Stimulated activated CD8-positive, alpha-beta memory T cell treated with anti-CD3 and anti-CD28 coated beads, Interleukin-7, amount 100 ng/mL, for 4 hours (primary cell): ENCODE results near the gene TSPAN9.
A peak's percentile ranks its signal among the peaks of the same experiment; 100 is the strongest.

Source experiments
- DNase-seq, 2 donors: peaks; one replicate each; pipeline ENCODE4 v3.0.0-alpha.2; 2020; ENCODE audit warnings: low read depth in 2 of 2

The TSPAN9 gene

DNA sequence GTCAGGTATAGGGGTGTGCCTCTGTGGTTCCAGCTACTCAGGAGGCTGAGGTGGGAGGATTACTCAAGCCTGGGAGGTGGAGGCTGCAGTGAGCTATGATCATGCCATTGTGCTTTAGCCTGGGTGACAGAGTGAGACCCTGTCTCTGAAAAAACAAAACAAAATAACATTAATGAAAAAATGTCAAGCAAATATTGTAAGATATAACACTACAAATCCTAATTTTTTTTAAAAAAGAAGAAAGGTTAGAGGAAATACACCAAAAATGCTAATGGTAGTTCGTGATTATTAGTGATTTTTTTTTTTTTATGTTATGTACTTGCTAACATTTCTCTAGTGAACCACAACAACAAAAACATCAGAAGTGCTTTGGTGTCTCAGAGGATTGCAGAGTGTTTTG lies 47.7 kb downstream of the TSPAN9 start:
- DNase-seq, result no peak

DNA sequence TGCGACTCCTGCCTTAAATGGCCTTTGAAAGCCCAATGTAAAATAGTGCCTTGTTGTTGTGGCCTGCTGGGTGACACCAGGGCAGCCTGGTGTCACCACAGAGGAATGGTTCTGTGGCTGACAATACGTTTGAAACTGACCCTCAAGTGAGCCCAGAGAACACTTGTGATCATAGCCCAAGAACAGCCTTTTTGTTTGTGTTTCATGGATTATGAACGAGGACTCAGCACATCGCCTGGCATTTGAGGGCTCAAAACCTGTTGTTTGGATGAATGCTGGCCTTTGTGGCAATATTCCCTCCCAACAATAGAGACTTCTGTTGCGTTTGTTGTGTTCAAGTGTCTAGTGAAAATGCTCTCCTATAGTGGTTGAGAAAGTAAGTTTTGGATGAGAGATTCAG lies 48.5 kb downstream of the TSPAN9 start:
- DNase-seq, result no peak

DNA sequence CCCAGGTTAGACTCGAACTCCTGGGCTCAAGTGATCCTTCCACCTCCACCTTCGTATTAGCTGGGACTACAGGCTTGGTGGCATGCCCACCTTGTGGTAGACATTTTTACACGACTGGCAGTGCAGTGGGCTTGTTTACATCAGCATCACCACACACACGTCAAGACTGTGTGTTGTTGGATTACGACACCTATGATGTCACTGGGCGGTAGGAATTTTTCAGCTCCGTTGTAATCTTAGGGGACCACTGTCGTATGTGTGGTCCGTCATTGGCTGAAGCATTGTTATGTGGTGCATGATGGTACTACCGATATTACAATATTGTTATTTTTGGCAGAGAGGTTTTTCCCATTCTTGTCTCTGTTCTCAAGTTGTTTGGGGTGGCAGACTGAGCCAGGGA lies 50.7 kb downstream of the TSPAN9 start:
- no peak for DNase-seq

DNA sequence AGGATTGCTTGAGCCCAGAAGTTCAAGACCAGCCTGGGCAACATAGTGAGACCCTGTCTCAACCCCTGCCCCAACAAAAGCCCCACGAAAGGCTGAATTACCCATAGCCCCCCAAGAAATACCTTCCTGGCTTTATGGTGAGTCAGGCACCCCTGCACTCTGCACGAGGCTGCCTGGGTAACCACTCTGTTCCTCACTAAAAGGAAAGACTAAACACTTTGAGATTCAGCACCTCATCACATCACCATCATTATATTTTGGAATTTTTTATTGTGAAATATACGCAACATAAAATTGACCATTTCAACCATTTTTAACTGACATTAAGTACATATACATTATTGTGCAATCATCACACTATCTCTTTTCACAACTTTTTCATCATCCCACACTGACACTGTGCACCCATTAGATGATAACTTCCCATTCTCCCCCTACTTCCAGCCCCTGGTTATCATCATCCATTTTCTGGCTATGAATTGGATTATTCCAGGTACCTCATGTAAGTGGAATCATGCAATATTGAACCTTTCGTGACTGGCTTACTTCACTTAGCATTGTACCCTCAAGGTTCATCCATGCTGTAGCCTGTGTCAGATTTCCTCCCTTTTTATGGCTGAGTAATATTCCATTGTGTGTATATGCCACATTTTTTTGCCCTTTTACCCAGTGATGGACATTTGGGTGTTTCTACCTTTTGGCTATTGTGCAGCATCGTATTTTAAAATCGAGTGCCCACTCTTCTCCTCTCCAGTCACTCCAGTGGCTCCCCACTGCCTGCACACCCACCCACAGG lies 51.5 kb downstream of the TSPAN9 start:
- no peak for DNase-seq

DNA sequence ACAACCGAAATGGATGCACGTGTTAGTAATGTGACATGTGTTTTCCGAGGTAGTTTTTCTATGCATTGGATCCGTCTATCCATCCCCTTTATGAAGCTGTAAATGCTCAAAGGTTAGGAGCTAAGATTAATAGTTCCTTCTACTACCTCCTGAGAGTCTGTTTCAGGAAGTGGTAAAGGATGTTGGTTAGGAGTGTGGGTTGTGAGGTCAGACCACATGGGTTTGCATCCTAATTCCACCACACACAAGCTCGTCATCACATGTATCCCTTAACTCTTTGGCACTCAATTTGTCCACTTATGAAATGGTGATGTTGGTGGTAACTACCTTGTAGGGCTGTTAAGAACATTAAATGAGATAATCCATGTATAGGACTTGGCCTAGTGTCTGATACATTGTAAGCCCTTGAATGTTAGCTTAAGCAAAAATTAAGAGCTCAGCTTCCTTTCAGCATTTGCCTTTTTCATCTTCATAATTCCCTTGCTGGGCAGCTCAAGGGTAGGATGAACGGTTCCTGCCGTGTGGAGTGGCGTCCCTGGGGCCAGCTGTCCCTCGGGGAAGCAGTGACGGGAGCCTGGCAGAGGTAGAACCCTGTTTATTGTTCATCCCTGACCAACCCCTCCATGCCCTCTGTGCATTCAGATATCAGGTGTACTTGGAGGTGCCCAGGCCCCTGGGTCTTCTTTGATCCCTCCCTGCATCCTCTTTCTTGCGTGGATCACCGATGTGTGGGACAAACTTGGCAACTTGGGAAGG lies 52.3 kb downstream of the TSPAN9 start:
- DNase-seq, result no peak

DNA sequence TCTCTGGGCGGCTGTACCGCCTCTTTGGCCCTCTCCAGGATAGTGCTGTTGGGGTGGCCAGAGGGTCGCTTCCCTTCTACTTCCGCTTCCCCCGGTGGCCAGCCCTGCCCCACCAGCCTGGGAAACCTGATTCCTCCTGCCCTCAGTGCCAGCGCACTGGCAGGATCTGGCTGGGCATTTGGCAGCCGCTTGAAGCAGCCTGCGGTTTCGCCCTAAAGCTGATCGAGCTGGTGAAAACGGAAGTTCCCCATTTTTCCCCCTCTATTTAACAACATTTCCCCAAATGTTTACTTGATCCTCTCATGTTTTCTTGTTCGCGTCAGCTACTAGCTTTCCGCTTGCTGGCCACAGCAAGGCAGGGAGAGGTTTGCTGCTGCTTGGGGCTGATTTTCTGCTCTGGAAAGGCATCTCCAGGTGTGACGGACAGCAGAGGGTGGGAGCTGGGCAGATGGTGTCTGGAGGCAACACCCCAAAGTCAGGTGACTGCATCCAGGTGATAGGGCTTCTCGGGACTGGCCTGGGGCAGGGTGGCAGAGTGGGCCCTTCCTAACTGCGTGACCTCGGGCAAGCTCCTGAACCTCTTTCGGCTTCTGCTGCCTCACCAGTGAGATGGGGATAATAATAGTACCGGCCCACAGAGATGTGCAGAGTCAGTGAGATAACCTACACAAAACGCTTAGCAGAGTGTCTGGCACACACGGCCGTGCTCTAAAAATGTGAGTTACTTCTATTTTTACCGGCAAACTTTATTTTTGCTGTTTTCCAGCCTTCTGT lies 53.1 kb downstream of the TSPAN9 start:
- no peak for DNase-seq

DNA sequence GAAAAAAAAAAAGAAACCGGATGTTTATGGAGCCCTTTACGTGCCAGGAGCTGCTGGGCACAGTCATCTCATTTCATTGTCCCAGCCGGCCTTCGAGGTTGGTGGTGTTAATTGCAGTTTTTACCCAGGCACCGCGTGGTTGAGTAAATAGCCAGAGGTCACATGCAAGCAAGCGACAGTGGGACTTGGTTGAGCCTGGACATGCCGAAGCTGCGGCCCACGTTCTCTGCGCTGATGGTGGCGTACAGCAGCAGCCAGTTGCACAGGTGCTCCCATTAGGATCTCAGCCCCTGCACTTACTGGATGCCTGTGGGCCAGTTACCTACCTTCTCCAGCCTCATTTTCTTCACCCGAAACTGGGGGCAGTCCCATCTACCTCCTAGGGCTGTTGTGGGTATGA lies 54.0 kb downstream of the TSPAN9 start:
- DNase-seq, result no peak

DNA sequence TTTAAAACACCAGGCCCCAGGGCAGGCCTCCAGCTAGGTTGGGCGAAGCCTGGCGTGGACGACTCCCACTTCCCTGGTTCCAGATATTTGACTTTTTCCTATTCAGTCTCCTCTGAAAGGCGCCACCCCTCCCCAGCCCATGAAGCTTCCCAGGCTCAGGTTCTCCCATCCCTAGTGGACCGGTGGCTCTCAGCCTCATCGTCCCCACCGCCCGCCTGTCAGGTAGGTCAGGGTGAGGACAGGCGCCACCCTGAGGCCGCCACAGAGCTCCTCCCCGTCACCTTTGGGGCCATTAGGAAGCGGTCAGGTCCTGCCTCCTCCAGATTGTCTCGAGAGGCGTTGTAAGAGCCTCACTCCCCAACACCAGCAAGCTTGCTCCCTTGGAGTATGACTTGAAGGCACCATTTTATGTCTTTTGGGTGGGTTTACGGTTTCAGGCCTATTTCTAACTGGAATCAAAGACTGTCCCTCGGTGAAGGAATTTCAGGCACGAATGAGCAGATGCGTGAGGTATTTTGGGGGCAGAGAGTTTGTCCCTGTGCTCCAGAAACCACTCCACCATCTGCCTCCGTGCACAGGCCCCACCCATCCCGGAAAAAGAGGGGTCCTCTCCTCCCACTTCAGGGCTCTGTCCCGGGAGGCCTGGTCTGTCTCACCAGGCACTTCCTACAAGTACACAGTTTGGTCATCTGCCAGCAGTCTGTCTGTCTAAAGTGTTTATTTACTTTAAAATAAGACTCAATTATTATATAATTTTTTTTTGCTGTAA lies 55.6 kb downstream of the TSPAN9 start:
- no peak for DNase-seq

DNA sequence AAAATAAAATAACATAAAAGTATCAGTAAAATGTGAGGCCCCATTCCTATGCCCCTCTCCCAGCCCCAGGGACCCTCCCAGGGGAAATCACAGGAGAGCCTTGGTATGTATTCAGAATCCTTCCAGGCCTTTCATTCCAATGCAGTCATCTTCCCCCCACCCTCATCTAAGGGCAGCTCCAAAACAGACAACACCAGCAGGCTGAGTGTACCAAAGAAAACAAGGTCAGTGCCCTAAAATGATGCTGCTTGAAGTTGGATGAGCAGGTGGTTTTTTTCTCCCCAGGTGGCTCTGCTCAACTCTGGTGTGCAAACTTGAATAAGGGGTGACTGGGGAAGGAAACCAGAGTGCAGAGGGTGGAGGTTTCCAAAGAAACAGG lies 56.2 kb downstream of the TSPAN9 start:
- no peak for DNase-seq

DNA sequence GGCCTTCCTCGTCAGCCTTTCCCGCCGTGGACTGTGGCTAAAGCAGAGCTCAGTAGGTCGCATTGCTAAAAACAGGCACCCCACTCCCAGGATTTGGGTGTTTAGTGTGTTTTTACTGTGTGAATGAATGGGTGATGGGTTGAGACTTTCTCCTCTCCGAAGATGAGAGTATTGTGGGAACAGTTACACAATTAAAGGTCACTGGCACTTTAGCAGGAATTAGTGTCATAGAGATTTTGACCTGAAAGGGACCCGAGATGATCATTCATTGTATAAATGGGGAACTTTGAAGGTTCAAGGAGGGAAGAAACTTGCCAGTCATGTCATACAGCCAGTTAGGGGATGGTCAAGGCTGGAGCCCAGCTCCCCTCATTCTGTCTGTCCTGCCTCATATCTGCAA lies 56.9 kb downstream of the TSPAN9 start:
- no peak for DNase-seq

DNA sequence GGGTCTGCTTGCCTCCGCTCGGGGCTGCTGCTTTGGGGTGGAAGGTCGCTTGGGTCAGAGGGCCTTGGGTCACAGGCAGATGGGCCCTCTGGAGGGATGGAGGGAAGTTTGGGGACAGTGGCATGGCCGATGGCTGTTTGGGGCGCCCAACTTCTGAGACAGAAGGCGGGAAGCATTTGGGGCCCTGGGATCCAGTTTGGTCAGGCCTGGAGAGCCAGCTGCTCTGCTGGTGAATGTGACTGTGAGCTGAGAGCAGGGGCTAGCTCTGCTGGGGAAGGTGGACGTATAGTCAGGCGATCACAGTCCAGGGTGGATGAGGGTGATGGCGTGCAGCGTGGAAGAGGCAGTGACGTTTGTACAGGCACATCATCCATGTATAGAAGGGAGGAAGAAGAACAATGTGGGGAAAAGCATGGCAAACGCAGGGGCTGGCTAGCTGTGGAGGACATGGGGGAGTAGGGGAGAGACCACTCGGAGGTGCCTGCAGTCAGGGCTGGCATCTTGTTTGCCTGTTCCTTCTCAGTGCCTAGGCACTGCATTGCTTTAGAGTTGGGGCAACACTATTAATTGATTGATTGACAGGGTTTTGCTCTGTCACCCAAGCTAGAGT lies 57.5 kb downstream of the TSPAN9 start:
- DNase-seq, result no peak

DNA sequence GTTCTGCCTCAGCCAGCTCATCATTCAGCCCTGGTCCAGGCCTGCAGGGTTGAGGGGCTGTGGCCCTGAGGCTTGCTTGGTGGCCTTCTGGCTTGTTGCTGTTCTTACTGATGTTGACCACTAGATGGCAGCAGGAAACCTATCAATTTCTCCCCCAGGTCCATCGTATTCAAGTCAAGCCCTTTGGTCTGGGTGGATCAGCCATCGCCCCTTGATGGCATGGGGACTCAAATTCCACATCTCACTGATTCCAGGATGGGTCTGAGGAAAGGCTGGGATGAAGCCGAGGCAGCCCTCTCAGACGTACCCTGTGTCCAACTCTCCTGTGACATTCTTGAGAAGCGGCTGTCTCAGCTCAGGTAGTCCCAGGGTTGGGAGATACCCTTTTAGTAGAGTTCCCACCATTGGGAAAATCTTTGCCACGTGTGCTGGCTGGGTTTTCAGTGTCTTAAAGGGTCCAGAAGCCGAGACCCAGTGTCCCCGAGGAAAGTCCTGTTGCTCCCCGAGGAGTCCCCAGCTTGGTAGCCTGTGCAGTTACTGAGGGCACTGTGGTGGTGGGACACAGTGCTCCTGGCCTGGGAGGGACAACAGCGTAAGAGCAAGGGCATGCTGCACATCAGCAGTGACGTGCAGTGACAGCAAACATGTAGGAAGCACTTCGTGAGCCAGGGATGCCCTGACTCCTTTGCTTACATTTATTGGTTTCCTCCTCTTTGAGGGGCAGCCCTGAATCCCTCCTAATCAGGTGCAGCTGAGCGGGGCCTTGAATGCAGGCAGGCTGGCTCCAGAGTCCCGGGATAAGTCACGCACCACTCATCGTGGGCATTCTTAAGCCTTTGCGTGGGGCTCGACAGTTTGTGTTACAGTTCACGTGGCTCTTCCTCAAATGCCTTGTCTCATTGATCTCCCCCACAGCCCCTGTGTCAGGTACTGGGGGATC lies 58.6 kb downstream of the TSPAN9 start:
- DNase-seq, result peak in 1 of 2 donors; percentile 8

DNA sequence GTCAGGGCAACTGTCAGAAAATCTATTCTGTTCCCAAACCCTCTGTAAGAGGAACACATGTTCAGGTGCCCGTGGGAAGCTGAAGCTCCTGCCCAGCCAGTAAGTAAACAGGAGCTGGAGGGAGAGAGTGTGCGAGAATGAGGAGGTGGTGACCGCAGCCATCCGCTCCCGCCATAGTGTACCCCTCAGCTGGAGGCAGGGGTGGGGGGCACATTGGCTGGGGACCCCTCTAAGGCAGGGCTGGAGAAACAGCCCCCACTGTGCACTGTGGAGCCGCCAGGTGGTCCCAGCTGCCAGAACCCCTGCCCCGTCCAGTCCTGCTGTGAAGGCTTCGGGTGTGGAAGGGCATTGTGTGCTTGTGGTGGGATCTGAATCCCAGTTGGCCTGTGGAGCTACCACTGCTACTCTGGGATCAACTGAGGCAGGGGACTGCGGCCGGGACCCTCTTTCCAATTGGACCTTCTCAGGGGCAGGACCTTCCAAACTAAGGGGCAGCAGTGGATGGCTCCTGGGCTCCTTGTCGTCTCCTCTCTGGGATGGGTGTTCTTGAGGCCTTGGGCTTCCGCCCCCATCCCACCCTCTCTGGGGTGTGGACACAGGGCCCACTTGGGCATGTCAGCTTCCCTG lies 59.6 kb downstream of the TSPAN9 start:
- DNase-seq, result no peak

DNA sequence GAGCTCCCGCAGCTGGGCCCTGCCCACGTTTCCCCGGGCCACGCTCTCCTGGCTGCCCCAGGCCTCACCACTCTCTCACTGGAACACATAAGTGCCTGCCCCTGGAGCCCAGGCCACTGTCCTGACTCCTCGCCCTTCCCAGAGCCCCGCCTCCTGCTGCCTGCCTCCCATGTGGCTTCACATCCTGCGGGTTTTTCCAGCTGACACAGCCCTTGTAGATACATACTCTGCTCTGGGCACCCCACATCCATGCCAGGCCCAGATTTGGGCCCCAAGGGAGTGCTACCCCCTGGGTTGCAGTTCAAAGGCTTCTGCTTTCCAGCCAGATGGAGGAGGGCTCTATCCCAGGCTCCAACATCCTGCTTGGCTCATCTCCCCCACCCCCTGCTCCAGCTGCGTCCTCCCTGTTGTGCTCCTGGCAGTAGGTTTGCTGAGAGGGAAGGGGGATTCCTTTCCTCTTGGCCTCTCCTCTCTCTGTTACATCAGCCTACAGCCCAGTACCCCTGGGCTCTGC lies 60.1 kb downstream of the TSPAN9 start:
- no peak for DNase-seq

DNA sequence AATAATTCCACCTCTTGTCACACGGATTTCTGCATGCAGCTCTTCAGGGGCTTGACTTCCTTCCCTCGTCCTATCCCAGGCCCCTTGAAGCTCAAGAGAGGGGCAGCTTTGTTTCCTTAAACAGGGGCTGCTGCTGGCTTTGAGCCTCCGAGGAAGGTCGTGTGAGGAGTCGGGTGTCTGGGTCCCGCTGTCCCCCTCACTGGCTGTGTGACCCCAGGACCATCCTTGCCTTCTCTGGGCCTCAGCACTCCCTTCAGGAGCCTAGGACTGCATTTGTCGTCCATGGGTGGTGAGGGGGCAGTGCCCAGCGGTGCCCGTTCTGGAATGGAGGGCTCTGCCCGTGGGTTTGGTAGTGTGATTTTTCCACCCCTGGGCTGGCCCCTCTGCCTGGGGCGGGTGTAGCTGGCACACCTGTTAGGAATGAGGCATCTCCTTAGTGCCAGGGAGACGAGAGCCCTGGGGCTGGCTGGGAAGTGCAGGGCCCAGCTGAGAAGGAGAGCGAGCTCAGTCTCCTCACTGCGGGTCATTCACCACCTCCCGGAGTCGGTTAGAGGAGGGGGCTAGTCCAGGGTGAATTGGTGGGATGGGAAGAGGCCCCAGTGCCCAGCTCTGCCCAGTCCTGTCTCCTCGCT lies 60.8 kb downstream of the TSPAN9 start:
- DNase-seq, result no peak

DNA sequence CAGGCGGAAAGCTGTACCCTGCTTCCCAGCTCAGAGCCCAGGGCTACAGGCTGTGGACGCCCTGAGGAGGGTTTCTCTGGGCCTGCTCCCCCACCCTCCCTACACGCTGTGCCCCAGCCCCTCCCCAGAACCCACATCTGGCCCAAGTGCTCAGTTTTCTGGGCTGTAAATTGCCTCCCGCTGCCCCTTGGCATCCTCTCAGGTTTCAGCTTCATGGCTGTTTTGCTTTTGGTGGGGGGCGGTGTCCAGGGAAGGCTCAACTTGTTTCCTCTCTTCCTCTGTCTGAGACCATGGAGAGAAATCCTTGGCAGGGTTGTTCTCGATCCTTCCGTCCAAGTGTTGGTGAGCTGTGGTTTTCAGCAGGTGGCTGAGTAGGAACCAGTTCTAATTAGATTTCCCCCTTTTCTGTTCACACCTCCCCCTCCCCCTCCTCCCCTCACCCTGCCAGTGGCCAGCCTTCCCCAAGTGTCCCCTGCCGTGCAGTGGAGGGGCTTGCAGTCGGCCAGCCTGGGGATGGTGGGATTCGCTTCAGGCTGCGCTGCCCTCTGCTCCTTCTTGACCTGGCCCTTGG lies 61.8 kb downstream of the TSPAN9 start:
- DNase-seq, result no peak

DNA sequence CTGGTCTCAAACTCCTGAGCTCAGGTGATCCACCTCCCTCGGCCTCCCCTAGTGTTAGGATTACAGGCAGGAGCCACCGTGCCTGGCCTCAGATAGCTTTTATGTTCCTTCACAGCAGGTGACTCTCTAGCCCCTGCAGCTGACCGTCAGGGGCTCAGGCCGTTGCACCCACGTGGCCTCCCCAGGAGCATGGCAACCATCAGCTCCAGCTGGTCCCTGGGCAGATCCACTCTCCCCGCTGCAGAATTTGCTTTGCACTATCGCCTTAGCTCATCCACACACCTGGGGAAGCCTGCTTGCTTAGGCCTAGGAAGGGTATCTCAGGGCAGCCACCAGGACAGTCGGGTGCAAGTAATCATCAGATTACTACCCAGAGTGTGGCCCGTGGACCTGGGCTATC lies 62.6 kb downstream of the TSPAN9 start:
- no peak for DNase-seq

DNA sequence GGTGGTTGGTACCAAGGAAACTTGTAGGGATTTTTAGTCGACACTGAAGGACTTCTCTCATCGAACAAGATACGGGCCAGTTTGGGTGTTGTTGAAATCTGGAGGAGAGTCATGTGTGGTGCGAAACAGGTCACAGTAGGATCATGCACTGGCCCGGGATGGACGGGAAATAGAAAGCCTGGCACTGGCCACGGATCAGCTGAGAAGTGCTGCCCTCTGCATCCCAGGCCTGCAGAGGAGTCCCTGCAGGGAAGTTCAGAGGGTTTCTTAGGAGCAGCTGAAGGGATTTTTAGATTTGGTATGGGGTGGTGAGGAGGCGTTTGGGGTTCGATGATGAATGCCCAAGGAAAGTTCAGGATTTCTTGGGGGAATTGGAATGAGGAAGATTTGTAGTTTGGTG lies 63.1 kb downstream of the TSPAN9 start:
- DNase-seq, result no peak
